NK-92 (cell line): ENCODE data around the gene FARSA.
"Not testable (repeated sequence)": the region's sequence is repeated elsewhere in the genome, so short reads cannot be mapped to it uniquely, and the experiment has no call there.

Experiments
- DNase-seq: peaks from one replicate; lab custom pipeline; 2025; ENCODE audit not compliant: unreplicated experiment; lab: John Stamatoyannopoulos, UW

The FARSA gene

GRCh38 chr19:12933287-12934072, at the start of gene FARSA:
Gene FARSA (minus strand): TSS chr19:12933711. CDS start chr19:12933696, 15 bp downstream.
- DNase-seq = no peak

- no peak for DNase-seq
These were observed 49.6 kb upstream of the FARSA start for GRCh38 chr19:12983091-12983490.

DNA sequence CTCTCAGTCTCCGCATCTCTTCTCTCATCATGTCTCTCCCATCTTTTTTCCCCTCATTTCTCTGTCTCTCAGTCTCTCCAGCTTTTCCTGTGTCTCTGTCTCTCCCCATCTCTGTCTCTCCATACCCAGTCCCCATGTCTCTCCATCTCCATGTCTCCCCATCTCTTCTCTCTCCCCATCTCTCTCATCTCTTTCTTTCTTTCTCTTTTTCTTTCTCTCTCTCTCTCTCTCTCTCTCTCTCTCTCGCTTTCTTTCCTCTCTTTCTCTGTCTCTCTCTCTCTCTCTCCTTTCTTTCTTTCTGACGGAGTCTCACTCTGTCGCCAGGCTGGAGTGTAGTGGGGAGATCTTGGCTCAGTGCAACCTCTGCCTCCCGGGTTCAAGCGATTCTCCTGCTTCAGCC, 49.1 kb upstream of the FARSA start:
- no peak for DNase-seq

GRCh38 chr19:12979974-12980373, 46.5 kb upstream of the FARSA start:
- DNase-seq = no peak

- not testable (repeated sequence) for DNase-seq
These were observed 42.6 kb upstream of the FARSA start for GRCh38 chr19:12976109-12976508.

DNA sequence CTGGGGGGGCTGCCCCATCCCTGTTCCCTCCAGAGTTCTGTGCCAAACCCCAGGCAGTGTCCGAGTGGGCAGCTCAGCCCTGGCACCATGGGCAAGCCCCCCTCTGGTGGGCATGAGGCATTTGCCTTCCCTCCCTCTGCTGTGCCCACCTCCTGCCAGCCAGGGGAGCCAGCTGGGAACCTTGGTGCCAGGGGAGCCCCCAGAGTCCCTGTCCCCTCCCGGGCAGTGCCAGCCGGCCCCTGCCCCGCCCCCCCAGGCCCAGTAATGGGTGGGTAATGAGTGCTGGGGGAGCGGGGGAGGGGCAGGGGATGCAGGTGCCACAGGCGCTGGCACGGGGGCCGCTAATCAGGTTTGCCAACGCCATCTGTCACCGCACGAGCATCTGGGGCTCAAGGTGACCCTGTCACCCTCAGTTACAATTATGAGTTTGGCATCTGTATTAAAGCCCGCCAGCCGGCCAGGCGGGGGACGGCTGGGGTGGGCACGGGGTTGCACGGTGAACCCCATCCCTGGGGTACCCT, 41.8 kb upstream of the FARSA start:
- DNase-seq = no peak

DNA sequence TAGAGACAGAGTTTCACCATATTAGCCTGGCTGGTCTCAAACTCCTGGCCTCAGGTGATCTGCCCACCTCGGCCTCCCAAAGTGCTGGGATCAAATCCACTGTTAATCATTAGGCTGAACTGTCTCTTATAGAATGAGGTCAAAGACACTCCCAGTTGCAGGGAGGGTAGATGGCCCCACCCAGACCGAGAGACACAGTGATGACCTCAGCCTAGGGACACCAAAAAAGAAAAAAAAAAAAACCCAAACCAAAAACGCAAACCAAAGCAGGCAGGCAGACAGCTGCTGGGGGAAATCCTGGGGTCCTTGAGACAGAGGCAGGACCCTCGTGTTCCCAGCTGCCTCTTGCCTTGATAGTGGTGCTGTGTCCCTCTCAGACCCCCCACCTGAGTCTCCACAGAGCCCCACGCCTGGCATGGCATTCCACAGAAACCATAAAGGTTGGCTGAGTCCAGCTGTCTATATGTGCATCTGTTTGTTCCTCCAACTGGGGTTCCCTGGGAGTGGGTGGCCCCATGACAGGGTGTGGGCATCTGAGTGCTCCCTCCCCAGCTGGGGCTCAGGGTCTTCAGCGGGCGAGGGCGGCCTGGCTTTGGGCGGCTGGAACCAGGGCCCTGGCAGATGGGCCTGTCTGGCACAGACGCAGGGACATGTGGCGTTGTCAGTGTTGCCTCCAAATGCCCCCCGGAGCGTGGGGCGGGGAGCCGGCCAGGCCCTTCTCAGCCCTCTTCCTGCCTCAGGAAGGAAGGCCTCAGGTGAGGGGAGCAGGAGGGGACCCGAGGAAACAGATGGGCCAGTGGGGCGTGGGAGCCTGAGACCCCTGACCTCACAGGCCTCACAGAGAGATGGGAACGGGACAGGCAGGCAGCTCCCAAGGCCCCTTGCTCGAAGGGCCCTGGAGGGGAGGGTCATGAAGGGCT, 41.0 kb upstream of the FARSA start:
- no peak for DNase-seq

- DNase-seq = no peak
These were observed 39.7 kb upstream of the FARSA start for GRCh38 chr19:12973236-12973635.

DNA sequence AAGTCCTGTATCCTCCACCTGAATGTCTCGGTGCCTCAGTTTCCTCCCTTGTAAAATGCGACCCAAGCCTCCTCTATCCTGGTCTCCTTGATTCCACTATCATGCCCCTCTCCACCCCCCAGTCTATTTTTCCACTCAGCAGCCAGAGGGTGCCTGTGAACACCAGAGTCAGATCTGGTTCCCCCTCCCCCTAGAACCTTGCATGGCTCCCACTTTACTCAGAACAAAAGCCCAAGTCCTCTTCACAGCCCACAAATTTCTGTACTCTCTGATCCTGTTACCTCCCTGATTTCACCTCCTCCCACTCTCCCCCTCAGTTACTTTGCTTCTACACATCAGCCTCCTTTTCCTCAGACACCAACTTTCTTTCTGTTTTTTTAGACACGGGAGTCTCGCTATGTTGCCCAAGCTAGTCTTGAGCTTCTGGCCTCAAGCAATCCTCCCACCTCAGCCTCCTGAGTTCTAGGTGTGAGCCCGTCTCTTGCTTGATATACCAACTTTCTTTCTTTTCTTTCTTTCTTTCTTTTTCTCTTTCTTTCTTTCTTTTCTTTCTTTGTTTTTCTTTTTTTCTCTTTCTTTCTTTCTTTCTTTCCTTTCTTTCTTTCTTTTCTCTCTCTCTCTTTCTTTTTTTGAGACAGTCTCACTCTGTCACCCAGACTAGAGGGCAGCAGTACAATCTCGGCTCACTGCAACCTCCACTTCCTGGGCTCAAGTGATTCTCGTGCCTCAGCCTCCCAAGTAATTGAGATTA, 36.7 kb upstream of the FARSA start:
- DNase-seq = no peak

GRCh38 chr19:12969292-12969988, 35.9 kb upstream of the FARSA start, which contains the start of gene DAND5:
Gene DAND5 (plus strand): TSS chr19:12969576. CDS start chr19:12969661, 85 bp downstream.
- DNase-seq = no peak

GRCh38 chr19:12967907-12968306, 34.4 kb upstream of the FARSA start:
- DNase-seq = no peak

DNA sequence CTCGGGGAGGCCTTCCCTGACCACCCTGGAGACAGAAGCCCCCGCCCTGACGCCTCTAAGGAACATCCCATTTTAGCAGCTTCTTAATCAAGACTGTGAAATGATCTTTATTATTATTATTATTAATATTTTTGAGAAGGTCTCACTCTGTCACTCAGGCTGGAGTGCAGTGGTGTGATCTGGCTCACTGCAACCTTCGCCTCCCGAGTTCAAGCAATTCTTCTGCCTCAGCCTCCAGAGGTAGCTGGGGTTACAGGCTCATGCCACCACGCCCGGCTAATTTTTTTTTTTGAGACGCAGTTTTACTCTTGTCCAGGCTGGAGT, 32.3 kb upstream of the FARSA start:
- DNase-seq = no peak

DNA sequence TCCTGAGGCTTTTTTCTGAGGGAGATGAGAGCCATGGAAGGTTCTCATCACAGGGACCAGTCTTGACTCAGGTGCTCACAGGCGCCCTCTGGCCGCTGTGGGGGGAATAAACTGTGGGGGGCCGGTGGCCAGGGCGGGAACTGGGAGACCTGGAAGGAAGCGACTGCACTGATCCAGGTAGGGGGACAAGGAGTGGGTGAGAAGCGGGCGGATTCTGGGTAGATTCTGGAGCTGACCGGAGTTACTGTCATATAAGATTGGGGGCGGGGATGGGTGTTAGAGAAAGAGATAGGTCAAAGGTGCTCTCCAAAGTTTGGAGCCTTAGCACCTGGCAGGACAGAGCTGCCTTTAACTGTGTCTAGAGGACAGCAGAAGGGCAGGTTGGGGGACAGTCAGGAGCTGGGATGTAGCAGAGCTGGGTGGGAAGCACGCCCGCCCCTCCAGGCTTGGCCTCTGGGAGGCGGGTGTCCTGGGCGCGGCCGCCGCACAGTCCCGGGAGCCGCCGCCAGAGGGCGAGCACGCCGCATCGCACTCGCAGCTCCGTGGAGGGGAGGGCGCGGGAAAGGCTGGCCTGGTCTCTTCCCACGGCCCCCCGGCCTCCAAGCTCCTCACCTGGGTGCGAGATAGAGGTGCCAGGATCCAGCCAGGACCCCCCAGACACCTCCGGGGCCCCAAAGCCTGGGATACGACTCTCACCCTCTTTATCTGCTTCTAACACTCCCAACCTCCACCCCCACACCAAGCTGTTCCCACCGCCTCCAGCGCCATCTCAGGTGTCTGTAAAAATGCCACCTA, 31.7 kb upstream of the FARSA start:
- no peak for DNase-seq

GRCh38 chr19:12959481-12959880, 26.0 kb upstream of the FARSA start:
- DNase-seq = no peak

GRCh38 chr19:12957389-12957952, 24.0 kb upstream of the FARSA start:
- DNase-seq = not testable (repeated sequence)

GRCh38 chr19:12956446-12957388, 23.2 kb upstream of the FARSA start, which contains the start of gene GADD45GIP1:
Gene GADD45GIP1 (minus strand): TSS chr19:12957223. CDS start chr19:12957212, 11 bp downstream.
- no peak for DNase-seq

DNA sequence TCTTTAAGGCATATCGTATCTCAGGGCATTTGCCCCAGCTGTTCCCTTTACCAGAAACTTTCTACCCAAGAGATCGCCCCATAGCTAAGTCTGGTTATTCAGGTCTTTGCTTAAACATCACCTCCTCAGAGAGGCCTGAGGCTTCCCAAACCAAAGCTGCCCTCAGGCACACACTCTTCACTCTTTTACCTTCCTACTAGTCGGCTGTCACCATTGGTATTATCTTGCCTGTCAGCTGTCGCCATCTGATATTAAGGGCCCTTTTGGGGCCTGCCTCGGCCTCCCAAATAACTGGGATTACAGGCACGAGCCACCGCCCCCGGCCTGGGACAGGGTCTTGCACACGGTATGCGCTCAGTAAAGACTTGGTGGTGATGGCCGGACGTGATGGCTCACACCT, 22.5 kb upstream of the FARSA start:
- no peak for DNase-seq

- DNase-seq = not testable (repeated sequence)
These were observed 22.1 kb upstream of the FARSA start for GRCh38 chr19:12955575-12955974.
